ENCODE data around the gene LAMA1.

DNA sequence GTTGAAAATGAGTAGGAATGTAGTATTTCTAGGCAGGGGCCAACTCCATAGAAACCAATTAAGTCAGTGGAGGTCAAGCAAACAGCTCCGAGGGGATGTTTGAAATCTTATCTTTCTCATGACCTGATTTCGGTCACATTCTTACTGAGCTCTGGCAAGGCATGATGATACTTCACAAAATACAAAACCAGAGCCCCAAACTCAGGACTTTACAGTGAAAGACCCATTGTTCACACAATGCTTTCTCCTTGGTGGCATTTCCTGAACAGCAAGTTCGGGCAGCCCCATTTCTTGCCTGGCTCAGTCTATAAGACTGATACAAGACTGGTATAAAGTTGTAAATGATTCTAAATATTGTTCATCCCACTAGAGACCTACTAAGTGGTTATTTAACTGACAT lies 53.3 kb downstream of the LAMA1 start:
- TF ChIP-seq, protein P1, sequence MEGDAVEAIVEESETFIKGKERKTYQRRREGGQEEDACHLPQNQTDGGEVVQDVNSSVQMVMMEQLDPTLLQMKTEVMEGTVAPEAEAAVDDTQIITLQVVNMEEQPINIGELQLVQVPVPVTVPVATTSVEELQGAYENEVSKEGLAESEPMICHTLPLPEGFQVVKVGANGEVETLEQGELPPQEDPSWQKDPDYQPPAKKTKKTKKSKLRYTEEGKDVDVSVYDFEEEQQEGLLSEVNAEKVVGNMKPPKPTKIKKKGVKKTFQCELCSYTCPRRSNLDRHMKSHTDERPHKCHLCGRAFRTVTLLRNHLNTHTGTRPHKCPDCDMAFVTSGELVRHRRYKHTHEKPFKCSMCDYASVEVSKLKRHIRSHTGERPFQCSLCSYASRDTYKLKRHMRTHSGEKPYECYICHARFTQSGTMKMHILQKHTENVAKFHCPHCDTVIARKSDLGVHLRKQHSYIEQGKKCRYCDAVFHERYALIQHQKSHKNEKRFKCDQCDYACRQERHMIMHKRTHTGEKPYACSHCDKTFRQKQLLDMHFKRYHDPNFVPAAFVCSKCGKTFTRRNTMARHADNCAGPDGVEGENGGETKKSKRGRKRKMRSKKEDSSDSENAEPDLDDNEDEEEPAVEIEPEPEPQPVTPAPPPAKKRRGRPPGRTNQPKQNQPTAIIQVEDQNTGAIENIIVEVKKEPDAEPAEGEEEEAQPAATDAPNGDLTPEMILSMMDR (conservative IDR thresholded peaks at IDR 0.05; ENCODE audit: low read depth, low read length): no peak
- no peak for TF ChIP-seq EZH2 (IDR thresholded peaks at IDR 0.05; ENCODE audit: low read length, unreplicated experiment)
